Measurements from ENCODE around the gene MRPL42. TPM values are rescaled to one million over a fixed set of nuclear protein-coding genes. Genes with fewer than 3 reads are reported as not detected.

MRPL42 gene
- total RNA-seq, 1 donor, result 29.0 TPM

- Histone ChIP-seq H3K79me2 (ENCODE audit: insufficient read depth, low read length) (no peaks in the 10 kb centered on the region), H3K4me3 (ENCODE audit: insufficient read depth, low read length) (no peak overlapping the region), H3K27ac (ENCODE audit: low read depth, low read length) (peak overlapping the region; percentile 42), H3K36me3 (ENCODE audit: insufficient read depth, low read length) (no peaks in the 10 kb centered on the region), H4K20me1 (ENCODE audit: insufficient read depth, low read length) (no peaks in the 10 kb centered on the region), H3K4me2 (ENCODE audit: insufficient read depth, low read length) (peak overlapping the region; percentile 46), H3K9me3 (ENCODE audit: low read depth, low read length) (no peaks in the 10 kb centered on the region), H3K4me1 (ENCODE audit: insufficient read depth, low read length) (no peaks in the 10 kb centered on the region), H2AFZ (ENCODE audit: low read length) (peak overlapping the region; percentile 81), H3K27me3 (ENCODE audit: insufficient read depth, low read length) (no peaks in the 10 kb centered on the region)
- no peak for TF ChIP-seq CTCF (IDR thresholded peaks at IDR 0.05; ENCODE audit: extremely low read depth, low read depth, low read length)
- peak; percentile 73 for DNase-seq (ENCODE audit: insufficient read length, low spot score, missing footprints)
Observed at GRCh38 chr12:93453633-93454032, 13.7 kb upstream of the MRPL42 start.

- H3K9me3 ChIP-seq (ENCODE audit: low read depth, low read length), result no peaks in the 10 kb centered on the region
- DNase-seq (ENCODE audit: insufficient read length, low spot score, missing footprints), result no peak
- H3K4me3 ChIP-seq (ENCODE audit: insufficient read depth, low read length), result no peak overlapping the region
- no peak overlapping the region for H3K27ac ChIP-seq (ENCODE audit: low read depth, low read length)
- H3K4me2 ChIP-seq (ENCODE audit: insufficient read depth, low read length), result no peak overlapping the region
- no peaks in the 10 kb centered on the region for H3K4me1 ChIP-seq (ENCODE audit: insufficient read depth, low read length)
- no peaks in the 10 kb centered on the region for H3K27me3 ChIP-seq (ENCODE audit: insufficient read depth, low read length)
- no peaks in the 10 kb centered on the region for H3K79me2 ChIP-seq (ENCODE audit: insufficient read depth, low read length)
- no peaks in the 10 kb centered on the region for H3K36me3 ChIP-seq (ENCODE audit: insufficient read depth, low read length)
- TF ChIP-seq CTCF (IDR thresholded peaks at IDR 0.05; ENCODE audit: extremely low read depth, low read depth, low read length), result no peak
- no peaks in the 10 kb centered on the region for H4K20me1 ChIP-seq (ENCODE audit: insufficient read depth, low read length)
- H2AFZ ChIP-seq (ENCODE audit: low read length), result no peak overlapping the region
Observed at GRCh38 chr12:93456077-93456476, 11.2 kb upstream of the MRPL42 start.

GRCh38 chr12:93459097-93459496 lies 8.2 kb upstream of the MRPL42 start:
- Histone ChIP-seq H4K20me1 (ENCODE audit: insufficient read depth, low read length) (no peaks in the 10 kb centered on the region), H3K79me2 (ENCODE audit: insufficient read depth, low read length) (no peaks in the 10 kb centered on the region), H2AFZ (ENCODE audit: low read length) (no peak overlapping the region), H3K4me2 (ENCODE audit: insufficient read depth, low read length) (no peak overlapping the region), H3K27ac (ENCODE audit: low read depth, low read length) (no peak overlapping the region), H3K36me3 (ENCODE audit: insufficient read depth, low read length) (no peaks in the 10 kb centered on the region), H3K4me3 (ENCODE audit: insufficient read depth, low read length) (no peak overlapping the region), H3K27me3 (ENCODE audit: insufficient read depth, low read length) (no peaks in the 10 kb centered on the region), H3K4me1 (ENCODE audit: insufficient read depth, low read length) (no peaks in the 10 kb centered on the region), H3K9me3 (ENCODE audit: low read depth, low read length) (no peaks in the 10 kb centered on the region)
- no peak for TF ChIP-seq CTCF (IDR thresholded peaks at IDR 0.05; ENCODE audit: extremely low read depth, low read depth, low read length)
- DNase-seq (ENCODE audit: insufficient read length, low spot score, missing footprints), result no peak

- H3K36me3 ChIP-seq (ENCODE audit: insufficient read depth, low read length), result no peaks in the 10 kb centered on the region
- H3K27me3 ChIP-seq (ENCODE audit: insufficient read depth, low read length), result no peaks in the 10 kb centered on the region
- TF ChIP-seq CTCF (IDR thresholded peaks at IDR 0.05; ENCODE audit: extremely low read depth, low read depth, low read length), result no peak
- no peaks in the 10 kb centered on the region for H4K20me1 ChIP-seq (ENCODE audit: insufficient read depth, low read length)
- H2AFZ ChIP-seq (ENCODE audit: low read length), result no peak overlapping the region
- H3K4me2 ChIP-seq (ENCODE audit: insufficient read depth, low read length), result no peak overlapping the region
- DNase-seq (ENCODE audit: insufficient read length, low spot score, missing footprints), result no peak
- H3K4me3 ChIP-seq (ENCODE audit: insufficient read depth, low read length), result no peak overlapping the region
- H3K4me1 ChIP-seq (ENCODE audit: insufficient read depth, low read length), result no peaks in the 10 kb centered on the region
- no peaks in the 10 kb centered on the region for H3K9me3 ChIP-seq (ENCODE audit: low read depth, low read length)
- H3K79me2 ChIP-seq (ENCODE audit: insufficient read depth, low read length), result no peaks in the 10 kb centered on the region
- H3K27ac ChIP-seq (ENCODE audit: low read depth, low read length), result no peak overlapping the region
Observed at GRCh38 chr12:93460003-93460402, 7.3 kb upstream of the MRPL42 start.
